PC-3 (cell line): ENCODE measurements around the gene RNU5D-1. TPM values are rescaled to one million over a fixed set of nuclear protein-coding genes. Genes with fewer than 3 reads are reported as not detected.

Source experiments
- ATAC-seq: fragments of 200-7000 bp; cut with Tn5 transposase; 2 replicates; pipeline ENCODE4 v1.9.1; 2020; ENCODE audit warnings: mild to moderate bottlenecking, moderate library complexity
- Bru-seq: library from RNA; stranded (reverse); fragments of 400-500 nt; gene quantifications from one replicate; lab custom pipeline; 2021; lab: Mats Ljungman, UMichigan
- BruChase-seq, 2 experiments: library from RNA; stranded (reverse); fragments of 400-500 nt; gene quantifications; one replicate each; lab custom pipeline; 2021; lab: Mats Ljungman, UMichigan
- BruUV-seq: library from RNA; stranded (reverse); fragments of 400-500 nt; replicated peaks from 2 replicates; lab custom pipeline; 2021; lab: Mats Ljungman, UMichigan
- CTCF ChIA-PET: fragments of 300-600 bp; sonication (Branson Sonifier 250); formaldehyde crosslinking; loops from one replicate; lab custom pipeline; 2022; ENCODE audit warnings: antibody characterized with exemption; lab: Charles Lee
- POLR2A ChIA-PET: fragments of 300-600 bp; sonication (Branson Sonifier 250); formaldehyde crosslinking; loops from one replicate; lab custom pipeline; 2022; ENCODE audit warnings: antibody characterized with exemption; ENCODE audit not compliant: unreplicated experiment; lab: Charles Lee
- DNase-seq: peaks from one replicate; pipeline ENCODE4 v3.0.0-alpha.2; 2015
- H2AFZ ChIP-seq: fragments of 300-600 bp; sonication (generic); 2 replicates; pipeline ENCODE4 v1.6.0; 2016; ENCODE audit warnings: antibody characterized with exemption, low read length
- H3F3A ChIP-seq: fragments of 300-600 bp; sonication (generic); one replicate; pipeline ENCODE4 v1.6.0; 2017; ENCODE audit warnings: antibody characterized with exemption, low read length, control low read depth, mild to moderate bottlenecking; ENCODE audit not compliant: unreplicated experiment
- H3K27ac ChIP-seq: fragments of 300-600 bp; sonication (generic); 2 replicates; pipeline ENCODE4 v1.5.1; 2016; ENCODE audit warnings: mild to moderate bottlenecking, low read length
- H3K27me3 ChIP-seq: fragments of 300-600 bp; sonication (generic); 2 replicates; pipeline ENCODE4 v1.6.1; 2016; ENCODE audit warnings: low read length, mixed read lengths
- H3K36me3 ChIP-seq: fragments of 300-600 bp; sonication (generic); 2 replicates; pipeline ENCODE4 v1.6.1; 2016; ENCODE audit warnings: low read depth, mixed run types, low read length, mixed read lengths
- H3K4me1 ChIP-seq: fragments of 300-600 bp; sonication (generic); 2 replicates; pipeline ENCODE4 v1.5.1; 2016; ENCODE audit warnings: low read length; ENCODE audit not compliant: insufficient read depth
- H3K4me2 ChIP-seq: fragments of 300-600 bp; sonication (generic); 2 replicates; pipeline ENCODE4 v1.6.0; 2016; ENCODE audit warnings: low read length
- H3K4me3 ChIP-seq: fragments of 300-600 bp; sonication (generic); 2 replicates; pipeline ENCODE4 v1.5.1; 2016; ENCODE audit warnings: mild to moderate bottlenecking, low read length, mixed read lengths
- H3K79me2 ChIP-seq: fragments of 300-600 bp; sonication (generic); 2 replicates; pipeline ENCODE4 v1.6.1; 2017; ENCODE audit warnings: low read length, mixed read lengths
- H3K9ac ChIP-seq: fragments of 300-600 bp; sonication (generic); 2 replicates; pipeline ENCODE4 v1.6.0; 2016; ENCODE audit warnings: mild to moderate bottlenecking, low read length
- H3K9me2 ChIP-seq: fragments of 300-600 bp; sonication (generic); replicated peaks from 2 replicates; pipeline ENCODE4 v1.6.1; 2016; ENCODE audit warnings: mixed run types, low read length, mixed read lengths
- H3K9me3 ChIP-seq: fragments of 300-600 bp; sonication (generic); 2 replicates; pipeline ENCODE4 v1.6.1; 2016; ENCODE audit warnings: low read length, mixed read lengths
- H4K20me1 ChIP-seq: fragments of 300-600 bp; sonication (generic); 2 replicates; pipeline ENCODE4 v1.6.1; 2016; ENCODE audit warnings: low read length, mixed read lengths
- EZH2 ChIP-seq: fragments of 300-600 bp; sonication (generic); IDR thresholded peaks from one replicate; pipeline ENCODE4 v1.6.1; 2017; ENCODE audit warnings: antibody characterized with exemption, mild to moderate bottlenecking, low read length; ENCODE audit not compliant: unreplicated experiment
- EZH2phosphoT487 ChIP-seq: fragments of 300-600 bp; sonication (generic); IDR thresholded peaks from 2 replicates; pipeline ENCODE4 v1.6.1; 2018; ENCODE audit warnings: mild to moderate bottlenecking, antibody characterized with exemption, low read length, borderline replicate concordance
- intact Hi-C: fragments of 100-400 bp; cut with micrococcal nuclease; formaldehyde crosslinking; loops from 2 replicates; pipeline ENCODE4 v1.9.0; 2023
- long read RNA-seq: library from polyadenylated mRNA; unstranded; transcript quantifications from one replicate; pipeline ENCODE4 v2.0.0, GENCODE V29; 2021; ENCODE audit not compliant: unreplicated experiment
- total RNA-seq: library from RNA; depleted of rRNA; stranded (reverse); fragments of >200 nt; gene quantifications from 2 replicates; pipeline ENCODE4 v1.2.3, GENCODE V29; 2014; rRNA removed
- TF ChIP-seq, protein P1 (sequence below): fragments of 300-600 bp; sonication (generic); conservative IDR thresholded peaks from 2 replicates; pipeline ENCODE4 v1.5.1; 2017; ENCODE audit warnings: antibody characterized with exemption, low read depth, mild to moderate bottlenecking, low read length

The RNU5D-1 gene
- not detected in 2 replicates for total RNA-seq
- percentile 100 among the genes with signal in this experiment for Bru-seq, nascent RNA
- percentile 80 among the genes with signal in this experiment for BruChase-seq, experiment 1, labeled RNA remaining after a 6-hour chase
- percentile 62 among the genes with signal in this experiment for BruChase-seq, experiment 2, labeled RNA remaining after a 2-hour chase
- long read RNA-seq = 0 reads

DNA sequence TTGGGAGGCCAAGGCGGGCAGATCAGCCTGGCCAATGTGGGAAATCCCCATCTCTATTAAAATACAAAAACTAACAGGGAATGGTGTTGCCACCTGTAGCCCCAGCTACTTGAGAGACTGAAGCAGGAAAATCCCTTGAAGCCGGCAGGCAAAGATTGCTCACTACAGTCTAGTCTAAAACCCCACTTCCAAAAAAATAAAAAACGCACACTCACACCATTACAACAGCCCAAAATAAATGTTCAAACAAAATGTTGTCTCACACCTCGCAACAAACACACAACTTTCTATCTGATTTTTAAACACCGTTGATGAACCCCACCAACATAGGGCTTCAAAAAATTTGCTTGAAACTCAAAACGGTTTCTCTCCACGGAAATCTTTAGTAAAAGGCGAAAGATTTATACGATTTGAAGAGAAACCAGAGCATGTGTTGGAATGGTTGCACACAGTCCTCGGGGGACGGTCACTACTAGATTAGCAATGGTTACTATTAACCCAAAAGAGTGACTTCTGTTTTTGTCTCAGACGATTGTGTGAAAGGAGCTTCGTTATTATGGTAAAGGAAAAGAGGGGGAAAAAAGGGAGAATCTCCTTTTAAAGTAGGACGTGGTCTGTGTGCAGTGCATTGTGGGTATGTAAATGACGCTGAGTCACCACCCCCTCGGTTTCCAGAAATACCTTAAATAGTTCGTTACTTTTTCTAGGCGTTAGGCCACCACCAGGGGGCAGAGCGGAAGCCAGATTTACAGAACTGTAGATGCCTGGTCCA is at the start of gene RNU5D-1:
Gene RNU5D-1, minus strand, starts transcription at position 430 of the 772 bp plus-strand sequence.
- H3K9me3 ChIP-seq = no peaks in the 10 kb centered on the region
- no peaks in the 10 kb centered on the region for H3K36me3 ChIP-seq
- no peaks in the 10 kb centered on the region for H3K27me3 ChIP-seq
- DNase-seq (peak; percentile 97), ATAC-seq (peak; percentile 75)
- ChIA-PET POLR2A (interaction anchor here (0.5 to 1.5 kb wide), 12 partner anchors 9 to 760 kb away, joined by 3 to 16 read pairs (median 4); partner anchors contain the start of genes MUTYH, PLK3, TESK2 and TOE1), CTCF (interaction anchor here (0.6 to 1.0 kb wide), 9 partner anchors 9 to 867 kb away, joined by 3 to 5 read pairs (median 4); no protein-coding TSS in a partner anchor)
- H3F3A ChIP-seq = peaks cover 4% of the 10 kb centered on the region
- intact Hi-C loops = loop anchor here (2.0 kb wide), 1 partner anchor 44 kb away; the partner anchor contains the start of gene RPS8
- TSS peak; percentile 100 for BruUV-seq
- no peaks in the 10 kb centered on the region for H3K9me2 ChIP-seq
- H2AFZ ChIP-seq = peak within 1 kb of the TSS; percentile 90
- H3K27ac ChIP-seq = peak within 1 kb of the TSS; percentile 99
- TF ChIP-seq, protein P1, sequence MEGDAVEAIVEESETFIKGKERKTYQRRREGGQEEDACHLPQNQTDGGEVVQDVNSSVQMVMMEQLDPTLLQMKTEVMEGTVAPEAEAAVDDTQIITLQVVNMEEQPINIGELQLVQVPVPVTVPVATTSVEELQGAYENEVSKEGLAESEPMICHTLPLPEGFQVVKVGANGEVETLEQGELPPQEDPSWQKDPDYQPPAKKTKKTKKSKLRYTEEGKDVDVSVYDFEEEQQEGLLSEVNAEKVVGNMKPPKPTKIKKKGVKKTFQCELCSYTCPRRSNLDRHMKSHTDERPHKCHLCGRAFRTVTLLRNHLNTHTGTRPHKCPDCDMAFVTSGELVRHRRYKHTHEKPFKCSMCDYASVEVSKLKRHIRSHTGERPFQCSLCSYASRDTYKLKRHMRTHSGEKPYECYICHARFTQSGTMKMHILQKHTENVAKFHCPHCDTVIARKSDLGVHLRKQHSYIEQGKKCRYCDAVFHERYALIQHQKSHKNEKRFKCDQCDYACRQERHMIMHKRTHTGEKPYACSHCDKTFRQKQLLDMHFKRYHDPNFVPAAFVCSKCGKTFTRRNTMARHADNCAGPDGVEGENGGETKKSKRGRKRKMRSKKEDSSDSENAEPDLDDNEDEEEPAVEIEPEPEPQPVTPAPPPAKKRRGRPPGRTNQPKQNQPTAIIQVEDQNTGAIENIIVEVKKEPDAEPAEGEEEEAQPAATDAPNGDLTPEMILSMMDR = peak; percentile 82
- TF ChIP-seq EZH2 (no peak), EZH2phosphoT487 (no peak)
- H4K20me1 ChIP-seq = no peaks in the 10 kb centered on the region
- peak within 1 kb of the TSS; percentile 70 for H3K4me2 ChIP-seq
- H3K79me2 ChIP-seq = no peaks in the 10 kb centered on the region
- peaks cover 15% of the 10 kb centered on the region for H3K4me1 ChIP-seq
- H3K9ac ChIP-seq = peak within 1 kb of the TSS; percentile 87
- H3K4me3 ChIP-seq = no peak within 1 kb of the TSS

GRCh38 chr1:44780583-44781121 is 49.7 kb upstream of the RNU5D-1 start:
- POLR2A ChIA-PET = no interaction called here
- Histone ChIP-seq H3K79me2 (peaks cover 35% of the 10 kb centered on the region), H3K27me3 (no peaks in the 10 kb centered on the region), H3K4me1 (peaks cover 15% of the 10 kb centered on the region), H3K9ac (no peak overlapping the region), H3K36me3 (peaks cover 55% of the 10 kb centered on the region), H3F3A (peaks cover 11% of the 10 kb centered on the region), H3K4me2 (no peak overlapping the region), H3K9me3 (no peaks in the 10 kb centered on the region), H3K4me3 (no peak overlapping the region), H4K20me1 (peaks cover 40% of the 10 kb centered on the region), H3K27ac (no peak overlapping the region), H2AFZ (no peak overlapping the region), H3K9me2 (no peaks in the 10 kb centered on the region)
- intact Hi-C loops = no loop called here
- TF ChIP-seq, protein P1 = no peak
- TF ChIP-seq EZH2phosphoT487 (no peak), EZH2 (no peak)
- BruUV-seq = no TSS peak
- CTCF ChIA-PET = no interaction called here
- DNase-seq = peak; percentile 1
- no peak for ATAC-seq
